GM18519 (cell line): ENCODE results near the gene DNAAF3.

ENCODE experiments used
- ATAC-seq: cut with Tn5 transposase; IDR thresholded peaks from one replicate; pipeline ENCODE4 v1.9.1; 2021; ENCODE audit warnings: mild to moderate bottlenecking, moderate library complexity; ENCODE audit not compliant: unreplicated experiment, low FRiP score

DNAAF3 gene

GRCh38 chr19:55118401-55118991 is 47.9 kb downstream of the DNAAF3 start:
- ATAC-seq, result no peak

- peak; percentile 79 for ATAC-seq
These were observed 48.6 kb downstream of the DNAAF3 start for GRCh38 chr19:55117663-55118391.

- peak; percentile 6 for ATAC-seq
These were observed 49.4 kb downstream of the DNAAF3 start, which contains the start of gene PPP1R12C for GRCh38 chr19:55116859-55117662. Gene PPP1R12C (minus strand): TSS chr19:55117637. CDS start chr19:55117543, 94 bp downstream.

DNA sequence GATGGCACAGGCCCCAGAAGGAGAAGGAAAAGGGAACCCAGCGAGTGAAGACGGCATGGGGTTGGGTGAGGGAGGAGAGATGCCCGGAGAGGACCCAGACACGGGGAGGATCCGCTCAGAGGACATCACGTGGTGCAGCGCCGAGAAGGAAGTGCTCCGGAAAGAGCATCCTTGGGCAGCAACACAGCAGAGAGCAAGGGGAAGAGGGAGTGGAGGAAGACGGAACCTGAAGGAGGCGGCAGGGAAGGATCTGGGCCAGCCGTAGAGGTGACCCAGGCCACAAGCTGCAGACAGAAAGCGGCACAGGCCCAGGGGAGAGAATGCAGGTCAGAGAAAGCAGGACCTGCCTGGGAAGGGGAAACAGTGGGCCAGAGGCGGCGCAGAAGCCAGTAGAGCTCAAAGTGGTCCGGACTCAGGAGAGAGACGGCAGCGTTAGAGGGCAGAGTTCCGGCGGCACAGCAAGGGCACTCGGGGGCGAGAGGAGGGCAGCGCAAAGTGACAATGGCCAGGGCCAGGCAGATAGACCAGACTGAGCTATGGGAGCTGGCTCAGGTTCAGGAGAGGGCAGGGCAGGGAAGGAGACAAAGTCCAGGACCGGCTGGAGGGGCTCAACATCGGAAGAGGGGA is 50.1 kb downstream of the DNAAF3 start:
- no peak for ATAC-seq

- ATAC-seq, result no peak
These were observed 50.9 kb downstream of the DNAAF3 start for GRCh38 chr19:55115446-55116065.

DNA sequence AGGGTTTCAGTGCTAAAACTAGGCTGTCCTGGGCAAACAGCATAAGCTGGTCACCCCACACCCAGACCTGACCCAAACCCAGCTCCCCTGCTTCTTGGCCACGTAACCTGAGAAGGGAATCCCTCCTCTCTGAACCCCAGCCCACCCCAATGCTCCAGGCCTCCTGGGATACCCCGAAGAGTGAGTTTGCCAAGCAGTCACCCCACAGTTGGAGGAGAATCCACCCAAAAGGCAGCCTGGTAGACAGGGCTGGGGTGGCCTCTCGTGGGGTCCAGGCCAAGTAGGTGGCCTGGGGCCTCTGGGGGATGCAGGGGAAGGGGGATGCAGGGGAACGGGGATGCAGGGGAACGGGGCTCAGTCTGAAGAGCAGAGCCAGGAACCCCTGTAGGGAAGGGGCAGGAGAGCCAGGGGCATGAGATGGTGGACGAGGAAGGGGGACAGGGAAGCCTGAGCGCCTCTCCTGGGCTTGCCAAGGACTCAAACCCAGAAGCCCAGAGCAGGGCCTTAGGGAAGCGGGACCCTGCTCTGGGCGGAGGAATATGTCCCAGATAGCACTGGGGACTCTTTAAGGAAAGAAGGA is 51.8 kb downstream of the DNAAF3 start:
- ATAC-seq, result no peak

DNA sequence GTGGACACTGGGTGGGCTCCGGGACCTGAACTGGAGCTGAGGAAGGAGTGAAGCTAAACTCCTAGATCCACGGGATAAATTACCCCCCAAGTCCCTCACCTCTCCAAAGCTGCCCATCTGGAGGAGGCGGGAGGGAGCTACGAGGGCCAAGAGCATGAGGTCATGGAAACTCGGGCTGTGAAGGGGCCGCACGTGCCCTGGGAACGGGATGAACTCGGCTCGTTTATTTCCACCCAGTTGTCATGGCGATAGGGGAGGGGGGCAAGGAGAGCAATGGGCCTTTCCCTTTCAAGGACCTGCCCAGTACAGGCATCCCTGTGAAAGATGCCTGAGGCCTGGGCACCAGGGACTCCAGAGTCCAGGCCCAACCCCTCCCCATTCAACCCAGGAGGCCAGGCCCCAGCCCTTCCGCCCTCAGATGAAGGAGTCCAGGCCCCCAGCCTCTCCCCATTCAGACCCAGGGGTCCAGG is 52.8 kb downstream of the DNAAF3 start:
- no peak for ATAC-seq

GRCh38 chr19:55112777-55113569 is 53.4 kb downstream of the DNAAF3 start:
- ATAC-seq, result no peak

- no peak for ATAC-seq
These were observed 54.1 kb downstream of the DNAAF3 start for GRCh38 chr19:55112246-55112776.

DNA sequence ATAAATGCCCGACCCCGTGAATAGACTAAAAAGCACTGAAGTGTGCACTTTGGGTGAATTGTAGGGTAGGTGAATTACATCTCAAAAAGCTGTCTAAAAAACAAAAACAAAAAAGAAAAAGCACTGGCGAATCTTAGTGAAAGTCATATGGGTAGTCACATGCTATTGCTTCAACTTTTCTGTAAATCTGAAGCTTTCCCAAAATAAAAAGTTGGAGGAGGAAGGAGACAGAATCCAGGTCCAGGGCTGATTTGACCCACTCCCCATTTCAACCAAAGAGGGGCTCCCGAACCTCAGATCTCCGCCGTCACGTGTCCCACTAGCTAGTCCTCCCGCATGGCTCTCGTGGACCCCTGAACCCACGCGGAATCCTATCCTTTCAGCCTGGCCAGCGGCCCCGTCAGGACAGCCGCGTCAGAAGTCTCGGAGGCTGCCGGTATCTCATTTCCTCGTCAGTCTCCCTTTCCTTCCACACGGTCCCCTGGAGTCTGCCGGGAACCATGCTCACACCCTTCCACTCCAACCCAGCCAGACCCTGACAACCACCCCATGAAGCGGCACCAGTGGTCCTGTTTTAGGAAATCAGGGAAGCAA is 55.1 kb downstream of the DNAAF3 start:
- no peak for ATAC-seq

DNA sequence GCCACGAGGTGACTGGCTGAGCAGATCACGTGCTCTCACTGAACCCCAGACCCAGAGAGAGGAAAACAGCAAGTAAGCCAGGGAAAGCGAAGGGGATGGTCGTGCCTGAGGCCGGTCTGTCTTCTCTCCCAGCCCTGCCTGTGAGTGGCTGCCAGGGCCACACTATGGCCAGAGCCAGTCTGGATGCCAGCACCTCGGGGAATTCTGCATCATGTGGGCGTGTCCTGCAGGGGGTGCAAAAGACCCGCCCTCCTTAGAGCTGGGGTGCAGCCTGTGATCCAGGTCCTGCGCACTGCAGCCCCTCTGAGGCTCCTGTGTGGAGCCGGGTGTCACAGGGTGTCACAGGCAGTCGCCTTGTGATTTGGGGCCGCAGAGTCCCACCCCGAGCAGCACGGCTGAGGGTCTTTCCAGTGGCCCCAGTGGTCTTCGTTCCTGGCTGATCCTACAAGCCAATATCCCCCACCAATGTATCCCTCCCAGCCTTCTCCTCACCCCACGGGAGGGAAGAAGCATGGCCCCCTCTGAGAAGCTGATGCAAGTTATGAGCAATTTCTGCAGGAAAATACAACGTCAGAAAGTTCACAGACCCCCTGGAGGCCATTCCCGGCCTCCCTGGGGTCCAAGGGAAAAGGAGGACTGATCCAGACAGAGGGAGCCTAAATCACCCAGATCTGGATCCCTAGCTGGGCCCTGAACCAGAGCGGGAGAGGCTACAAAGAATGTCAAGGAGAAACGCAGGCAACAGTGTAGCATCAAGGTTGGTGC is 56.7 kb downstream of the DNAAF3 start:
- no peak for ATAC-seq
